Measurements from ENCODE around the gene DNAJC13.
"Not testable (repeated sequence)": the region's sequence is repeated elsewhere in the genome, so short reads cannot be mapped to it uniquely, and the experiment has no call there.

DNAJC13 gene, protein sequence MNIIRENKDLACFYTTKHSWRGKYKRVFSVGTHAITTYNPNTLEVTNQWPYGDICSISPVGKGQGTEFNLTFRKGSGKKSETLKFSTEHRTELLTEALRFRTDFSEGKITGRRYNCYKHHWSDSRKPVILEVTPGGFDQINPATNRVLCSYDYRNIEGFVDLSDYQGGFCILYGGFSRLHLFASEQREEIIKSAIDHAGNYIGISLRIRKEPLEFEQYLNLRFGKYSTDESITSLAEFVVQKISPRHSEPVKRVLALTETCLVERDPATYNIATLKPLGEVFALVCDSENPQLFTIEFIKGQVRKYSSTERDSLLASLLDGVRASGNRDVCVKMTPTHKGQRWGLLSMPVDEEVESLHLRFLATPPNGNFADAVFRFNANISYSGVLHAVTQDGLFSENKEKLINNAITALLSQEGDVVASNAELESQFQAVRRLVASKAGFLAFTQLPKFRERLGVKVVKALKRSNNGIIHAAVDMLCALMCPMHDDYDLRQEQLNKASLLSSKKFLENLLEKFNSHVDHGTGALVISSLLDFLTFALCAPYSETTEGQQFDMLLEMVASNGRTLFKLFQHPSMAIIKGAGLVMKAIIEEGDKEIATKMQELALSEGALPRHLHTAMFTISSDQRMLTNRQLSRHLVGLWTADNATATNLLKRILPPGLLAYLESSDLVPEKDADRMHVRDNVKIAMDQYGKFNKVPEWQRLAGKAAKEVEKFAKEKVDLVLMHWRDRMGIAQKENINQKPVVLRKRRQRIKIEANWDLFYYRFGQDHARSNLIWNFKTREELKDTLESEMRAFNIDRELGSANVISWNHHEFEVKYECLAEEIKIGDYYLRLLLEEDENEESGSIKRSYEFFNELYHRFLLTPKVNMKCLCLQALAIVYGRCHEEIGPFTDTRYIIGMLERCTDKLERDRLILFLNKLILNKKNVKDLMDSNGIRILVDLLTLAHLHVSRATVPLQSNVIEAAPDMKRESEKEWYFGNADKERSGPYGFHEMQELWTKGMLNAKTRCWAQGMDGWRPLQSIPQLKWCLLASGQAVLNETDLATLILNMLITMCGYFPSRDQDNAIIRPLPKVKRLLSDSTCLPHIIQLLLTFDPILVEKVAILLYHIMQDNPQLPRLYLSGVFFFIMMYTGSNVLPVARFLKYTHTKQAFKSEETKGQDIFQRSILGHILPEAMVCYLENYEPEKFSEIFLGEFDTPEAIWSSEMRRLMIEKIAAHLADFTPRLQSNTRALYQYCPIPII (N-terminal part only)

DNA sequence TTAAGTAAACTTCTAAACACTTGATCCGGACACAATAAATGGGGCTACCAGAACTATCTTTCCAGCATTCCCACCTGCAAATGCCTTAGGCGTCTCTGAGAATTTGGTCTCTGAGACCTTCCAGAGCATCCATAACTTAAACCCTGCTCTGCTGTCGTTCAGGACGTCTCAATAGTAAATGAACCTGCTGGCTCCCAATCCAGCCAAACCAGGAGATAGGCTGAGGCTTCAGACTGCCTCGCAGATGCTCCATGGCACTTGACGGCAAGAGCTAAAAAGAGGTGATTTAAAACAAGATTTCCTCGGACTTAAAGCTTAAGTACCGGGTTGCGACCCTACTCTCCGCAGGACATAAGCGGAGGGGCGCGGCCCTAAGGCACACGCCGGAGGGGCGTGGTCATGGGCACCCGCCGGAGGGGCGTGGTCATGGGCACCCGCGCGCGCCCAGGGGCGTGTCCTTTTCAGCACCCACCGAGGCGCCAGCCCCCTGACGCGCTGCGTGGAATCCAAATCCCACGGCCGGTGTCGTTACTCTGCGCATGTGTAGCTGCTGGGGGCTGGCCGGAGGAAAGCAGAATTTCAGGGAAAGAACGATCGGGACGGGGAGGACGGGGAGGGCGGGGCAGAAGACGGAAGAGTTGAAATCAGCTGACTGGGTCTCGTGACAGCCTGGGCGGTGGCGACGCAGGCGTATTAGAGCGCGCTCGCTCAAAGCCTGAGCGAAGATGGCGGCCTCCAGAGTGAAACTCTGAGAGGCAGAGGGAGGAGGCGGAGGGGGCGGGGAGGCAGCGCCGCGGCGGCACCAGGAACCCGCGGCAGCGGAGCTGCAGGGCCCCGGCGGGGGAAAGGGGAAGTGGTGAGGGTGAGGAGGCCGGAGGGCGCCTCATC lies at the start of gene DNAJC13:
TSS of gene DNAJC13 (plus strand) at position 696 of the 888 bp plus-strand sequence. CDS start 17,049 bp downstream, outside the sequence.
- DNase-seq = peak; percentile 63 to 98 (median 90)

DNA sequence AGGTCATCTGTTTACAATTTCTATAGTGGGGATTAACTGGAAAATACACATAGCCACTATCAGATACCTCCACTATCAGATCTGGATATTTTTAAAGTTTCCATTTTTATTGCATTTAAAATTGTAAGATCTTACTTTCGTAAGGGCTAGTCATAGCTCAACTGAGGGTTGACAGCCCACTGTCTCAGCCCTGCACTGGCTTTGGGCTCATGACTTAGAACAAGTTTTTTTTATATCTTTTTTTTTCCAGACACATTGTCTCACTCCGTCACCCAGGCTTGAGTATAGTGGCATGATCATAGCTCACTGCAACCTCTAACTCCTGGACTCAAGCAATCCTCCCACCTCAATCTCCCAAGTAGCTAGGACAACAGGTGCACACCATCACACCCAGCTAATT lies 48.8 kb upstream of the DNAJC13 start:
- no peak for DNase-seq

DNA sequence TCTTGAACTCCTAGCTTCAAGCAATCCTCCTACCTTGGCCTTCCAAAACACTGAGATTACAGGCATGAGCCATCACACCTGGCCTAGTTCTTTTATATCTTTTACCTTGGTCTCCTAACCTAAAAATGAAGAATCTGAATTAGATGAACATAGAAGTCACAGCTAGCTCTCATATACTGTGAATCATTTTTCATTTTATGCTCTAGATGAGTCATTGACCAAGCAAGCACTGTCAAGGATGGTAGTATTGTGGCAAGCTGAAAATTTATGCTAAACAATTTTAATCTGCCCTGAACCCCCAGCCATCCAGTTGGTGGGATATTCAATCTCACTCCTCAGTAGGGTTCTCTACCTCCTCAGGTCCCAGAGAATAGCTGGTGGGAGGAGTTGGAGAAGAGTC lies 48.3 kb upstream of the DNAJC13 start:
- no peak for DNase-seq

GRCh38 chr3:132376945-132377354 lies 40.4 kb upstream of the DNAJC13 start:
- DNase-seq = not testable (repeated sequence)

GRCh38 chr3:132378048-132378762 lies 39.1 kb upstream of the DNAJC13 start:
- DNase-seq = no peak

GRCh38 chr3:132378846-132379245 lies 38.5 kb upstream of the DNAJC13 start:
- DNase-seq = no peak

- no peak for DNase-seq
Measured at GRCh38 chr3:132380920-132381319, 36.4 kb upstream of the DNAJC13 start.

GRCh38 chr3:132381348-132381944 lies 35.9 kb upstream of the DNAJC13 start:
- no peak for DNase-seq

DNA sequence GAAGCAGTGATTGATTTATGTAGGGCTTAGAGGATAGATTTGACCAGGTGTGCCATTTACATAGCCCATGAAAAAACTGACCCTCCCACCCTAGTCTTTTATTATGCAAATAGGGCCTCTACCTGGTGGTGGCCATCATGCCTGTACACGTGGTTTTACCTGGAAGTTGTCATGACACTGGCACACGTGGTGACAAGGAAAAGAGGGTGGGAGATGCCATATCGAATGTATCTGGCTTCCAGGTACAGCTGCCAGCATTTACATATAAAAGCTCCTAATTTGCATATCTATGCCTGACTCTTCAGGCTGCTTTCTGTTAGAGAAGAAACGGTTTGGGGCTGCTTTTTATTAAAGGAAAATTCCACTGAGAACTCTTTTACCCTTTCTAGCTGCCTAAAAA lies 35.0 kb upstream of the DNAJC13 start:
- DNase-seq = peak in 1 of 51 donors; percentile 6

GRCh38 chr3:132382688-132383194 lies 34.6 kb upstream of the DNAJC13 start:
- no peak for DNase-seq

GRCh38 chr3:132386259-132386658 lies 31.0 kb upstream of the DNAJC13 start:
- DNase-seq = no peak

- not testable (repeated sequence) for DNase-seq
Measured at GRCh38 chr3:132392675-132393074, 24.6 kb upstream of the DNAJC13 start.

- peak in 1 of 51 donors; percentile 1 for DNase-seq
Measured at GRCh38 chr3:132394320-132394719, 23.0 kb upstream of the DNAJC13 start.

GRCh38 chr3:132395126-132395525 lies 22.2 kb upstream of the DNAJC13 start:
- DNase-seq = no peak

DNA sequence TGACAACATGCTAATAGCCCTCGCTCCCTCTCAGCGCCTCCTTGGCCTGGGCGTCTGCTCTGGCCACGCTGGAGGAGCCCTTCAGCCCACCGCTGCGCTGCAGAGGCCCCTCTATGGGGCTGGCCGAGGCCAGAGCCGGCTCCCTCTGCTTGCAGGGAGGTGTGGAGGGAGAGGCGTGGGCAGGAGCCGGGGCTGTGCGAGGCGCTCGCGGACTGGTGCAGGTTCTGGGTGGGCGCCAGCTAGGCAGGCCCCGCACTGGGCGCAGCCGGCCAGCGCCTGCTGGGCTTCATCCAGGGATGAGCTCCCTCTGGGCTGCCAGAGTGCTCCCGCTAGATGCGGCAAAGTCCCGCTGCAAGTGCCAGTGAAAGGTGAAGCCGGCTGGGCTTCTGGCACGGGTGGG lies 21.0 kb upstream of the DNAJC13 start:
- no peak for DNase-seq

DNA sequence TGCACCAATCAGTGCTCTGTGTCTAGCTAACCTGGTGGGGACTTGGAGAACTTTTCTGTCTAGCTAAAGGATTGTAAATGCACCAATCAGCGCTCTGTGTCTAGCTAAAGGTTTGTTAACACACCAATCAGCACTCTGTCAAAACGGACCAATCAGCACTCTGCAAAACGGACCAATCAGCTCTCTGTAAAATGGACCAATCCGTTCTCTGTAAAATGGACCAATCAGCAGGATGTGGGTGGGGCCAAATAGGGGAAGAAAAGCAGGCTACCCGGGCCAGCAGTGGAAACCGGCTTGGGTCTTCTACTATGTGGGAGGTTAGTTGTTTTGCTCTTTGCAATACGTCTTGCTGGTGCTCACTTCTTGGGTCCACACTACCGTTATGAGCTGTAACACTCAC lies 20.5 kb upstream of the DNAJC13 start:
- DNase-seq = not testable (repeated sequence)

DNA sequence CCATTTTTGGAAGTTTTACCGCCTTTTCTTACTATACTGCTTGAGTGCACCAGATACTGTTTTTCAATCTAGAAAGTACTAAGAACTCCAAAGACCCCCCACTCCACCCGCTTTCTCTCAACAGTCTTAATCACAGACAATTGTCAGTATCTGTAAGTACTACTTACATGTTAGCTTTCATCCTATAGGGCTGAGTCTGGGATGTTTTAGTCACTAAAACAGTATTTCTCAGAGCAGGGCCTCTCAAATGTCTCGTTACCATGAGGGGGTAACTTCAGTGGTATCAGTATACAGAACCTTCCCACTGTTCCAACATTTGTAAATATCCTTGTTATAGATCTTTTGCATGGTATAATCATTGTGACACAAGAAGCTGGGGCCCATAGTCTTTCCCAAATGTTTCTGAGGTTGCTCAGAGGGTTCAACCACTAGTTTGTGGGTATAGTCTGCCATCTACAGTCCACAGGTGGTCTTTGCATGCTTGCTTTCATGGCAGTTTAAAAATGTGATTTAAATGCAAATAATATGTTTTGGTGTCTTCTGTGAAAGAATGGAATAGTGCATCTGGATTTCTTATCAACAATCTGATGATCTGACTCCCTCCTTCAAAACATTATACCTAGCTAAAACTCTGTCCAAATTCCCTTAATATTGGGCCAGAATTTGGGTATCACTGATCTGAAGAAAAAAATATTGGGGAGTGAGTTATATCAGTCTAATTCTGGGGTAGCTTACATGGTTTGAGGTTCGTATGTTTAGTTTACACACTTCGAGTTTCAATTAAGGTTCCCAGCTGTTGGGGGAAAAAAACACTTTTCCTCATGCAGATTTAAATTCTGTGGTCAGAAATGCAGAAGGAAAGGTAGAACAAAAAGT lies 18.0 kb upstream of the DNAJC13 start:
- peak in 13 of 51 donors; percentile 2 to 43 (median 10) for DNase-seq

GRCh38 chr3:132401255-132401654 lies 16.0 kb upstream of the DNAJC13 start:
- DNase-seq = no peak
